Embryonic facial prominence (tissue), 1 donor: ENCODE measurements around the gene ARMC5.
"Not testable (repeated sequence)": the region's sequence is repeated elsewhere in the genome, so short reads cannot be mapped to it uniquely, and the experiment has no call there.

Experiments used
- DNase-seq: peaks from one replicate; pipeline ENCODE4 v3.0.0-alpha.2; 2016; ENCODE audit errors: extremely low spot score

Gene ARMC5

DNA sequence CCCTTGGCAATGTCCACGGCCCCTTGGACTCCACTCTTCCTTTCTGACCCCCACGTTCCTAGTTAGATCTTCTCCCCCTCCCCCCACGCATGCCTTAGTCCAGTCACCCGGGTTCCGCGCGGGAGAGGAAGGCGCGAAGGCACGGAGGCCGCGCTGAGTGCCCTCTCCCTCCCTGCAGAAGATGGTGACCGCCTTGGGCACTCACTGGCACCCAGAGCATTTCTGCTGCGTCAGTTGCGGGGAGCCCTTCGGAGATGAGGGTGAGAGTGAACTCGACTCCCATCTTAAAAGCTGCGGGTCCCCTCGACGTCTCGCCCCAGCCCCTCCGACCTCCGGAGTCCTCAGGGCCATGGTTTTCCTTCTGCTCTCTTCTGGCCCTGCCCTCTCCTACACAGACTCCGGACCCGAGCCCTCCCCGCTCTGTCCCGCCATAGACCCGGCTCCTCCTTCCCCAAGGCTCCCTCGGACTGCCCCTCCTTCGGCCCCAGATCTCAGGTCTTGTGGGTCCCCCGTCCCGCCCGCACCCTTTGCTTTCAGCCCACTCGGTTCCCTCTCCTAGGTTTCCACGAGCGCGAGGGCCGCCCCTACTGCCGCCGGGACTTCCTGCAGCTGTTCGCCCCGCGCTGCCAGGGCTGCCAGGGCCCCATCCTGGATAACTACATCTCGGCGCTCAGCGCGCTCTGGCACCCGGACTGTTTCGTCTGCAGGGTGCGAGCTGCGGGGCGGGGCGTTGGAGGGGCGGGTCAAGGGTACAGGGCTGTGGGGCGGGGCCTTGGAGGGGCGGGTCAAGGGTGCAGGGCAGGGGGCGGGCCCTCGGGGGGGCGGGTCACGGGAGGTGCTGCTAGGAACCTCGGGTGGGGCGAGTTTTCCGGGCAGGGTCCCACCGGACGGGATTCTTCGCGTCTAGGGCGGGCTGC, 17.3 kb downstream of the ARMC5 start:
- no peak for DNase-seq

DNA sequence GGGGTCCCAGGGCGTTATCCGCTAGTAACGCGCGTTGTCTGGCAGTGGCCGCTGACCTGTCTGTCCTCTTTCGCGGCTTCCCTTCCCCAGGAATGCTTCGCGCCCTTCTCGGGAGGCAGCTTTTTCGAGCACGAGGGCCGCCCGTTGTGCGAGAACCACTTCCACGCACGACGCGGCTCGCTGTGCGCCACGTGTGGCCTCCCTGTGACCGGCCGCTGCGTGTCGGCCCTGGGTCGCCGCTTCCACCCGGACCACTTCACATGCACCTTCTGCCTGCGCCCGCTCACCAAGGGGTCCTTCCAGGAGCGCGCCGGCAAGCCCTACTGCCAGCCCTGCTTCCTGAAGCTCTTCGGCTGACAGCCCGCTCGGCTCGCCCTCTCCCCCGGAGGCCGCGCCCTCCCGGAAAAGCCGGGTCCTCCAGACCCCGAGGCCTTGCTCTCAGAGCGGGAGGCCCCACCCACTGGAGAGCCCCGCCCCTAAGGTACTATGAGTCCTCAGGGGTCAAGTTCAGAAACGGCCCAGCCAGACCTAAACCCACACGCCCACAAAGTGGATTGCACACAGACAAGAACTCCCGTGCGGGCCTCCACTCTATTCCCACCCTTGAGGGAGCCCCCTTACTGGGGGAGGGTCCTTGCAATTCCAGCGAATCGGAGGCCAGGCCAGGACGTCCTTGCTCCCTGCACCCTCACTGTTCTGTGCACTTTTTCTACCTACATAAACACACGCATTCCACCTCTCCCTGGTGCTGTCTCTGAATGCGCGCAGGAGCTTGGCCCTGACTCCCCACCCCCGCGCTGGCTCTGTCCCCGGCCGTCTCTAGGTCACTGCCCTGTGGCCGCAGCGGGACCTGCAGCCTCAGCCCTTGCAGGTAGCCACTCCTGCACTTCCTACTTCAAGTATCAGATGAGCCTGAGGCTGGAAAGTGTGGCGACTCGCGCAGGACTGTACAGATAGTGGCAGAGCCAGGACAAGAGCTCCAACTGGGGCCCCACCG, 18.2 kb downstream of the ARMC5 start:
- no peak for DNase-seq

DNA sequence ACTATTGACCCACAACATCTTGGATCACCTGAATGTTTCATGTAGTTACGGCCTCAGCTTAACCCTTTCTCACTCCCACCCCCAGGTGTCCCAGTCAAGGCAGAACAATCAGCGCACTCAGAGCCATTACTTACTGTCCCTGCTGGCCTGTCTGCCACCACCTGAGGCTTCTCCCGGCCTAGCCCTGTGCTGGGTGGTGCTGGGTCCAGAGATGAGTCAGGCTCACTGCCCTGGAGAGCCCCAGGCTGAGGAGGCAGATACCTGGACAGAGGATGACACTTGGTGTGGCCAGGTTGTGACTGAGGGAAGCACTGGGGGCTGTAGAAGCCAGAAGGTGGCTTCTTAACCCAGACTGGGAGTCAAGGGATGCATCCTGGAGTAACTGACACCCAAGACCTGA, 19.7 kb downstream of the ARMC5 start:
- no peak for DNase-seq

DNA sequence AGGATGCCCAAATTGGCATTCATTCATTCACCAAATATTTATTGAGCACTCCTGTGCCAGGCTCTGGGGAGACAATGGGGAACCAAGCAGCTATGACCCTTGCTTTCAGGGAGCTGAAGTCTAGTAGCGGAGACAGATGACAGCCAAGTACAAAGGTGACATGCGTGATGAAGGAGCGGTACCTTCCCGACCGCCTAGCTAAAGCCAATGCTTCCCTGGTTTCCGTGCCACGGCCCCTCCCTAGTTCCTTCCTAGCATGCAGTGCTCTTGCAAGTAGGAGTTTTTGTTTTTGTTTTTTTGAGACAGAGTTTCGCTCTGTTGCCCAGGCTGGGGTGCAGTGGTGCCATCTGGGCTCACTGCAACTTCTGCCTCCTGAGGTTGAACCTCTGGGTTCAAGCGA, 20.4 kb downstream of the ARMC5 start:
- DNase-seq = no peak

DNA sequence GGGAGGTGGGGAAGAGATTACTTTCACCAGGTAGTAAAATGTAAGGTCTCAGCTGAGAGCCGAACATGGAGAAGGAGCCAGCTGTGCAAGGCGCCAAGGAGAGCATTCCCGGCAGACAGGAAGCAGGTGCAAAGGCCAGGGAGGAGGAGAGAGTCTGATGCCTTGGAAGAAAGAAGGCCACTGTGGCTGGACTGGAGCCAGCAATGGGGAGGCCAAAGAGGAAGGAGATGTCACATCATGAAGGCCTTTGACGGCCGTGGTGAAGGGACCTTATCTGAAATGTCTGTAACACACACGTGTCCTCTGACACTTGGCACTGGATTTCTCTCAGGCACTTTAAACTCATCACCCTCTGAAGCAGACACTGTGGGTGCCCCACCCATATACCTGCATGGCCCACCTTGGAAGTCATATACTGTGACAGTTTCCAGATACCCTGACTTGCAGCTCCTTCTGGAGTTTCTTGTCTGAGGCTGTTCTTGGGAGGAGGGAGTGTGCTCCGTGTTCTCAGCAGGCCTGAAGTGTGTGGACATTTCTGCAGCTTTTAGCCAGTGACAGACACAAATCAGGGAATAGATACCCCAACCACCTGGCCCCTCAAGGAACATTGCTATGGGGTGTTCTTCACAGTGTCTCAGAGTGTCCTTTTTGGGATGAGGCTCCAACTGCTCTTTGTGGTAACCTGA, 21.7 kb downstream of the ARMC5 start:
- no peak for DNase-seq

DNA sequence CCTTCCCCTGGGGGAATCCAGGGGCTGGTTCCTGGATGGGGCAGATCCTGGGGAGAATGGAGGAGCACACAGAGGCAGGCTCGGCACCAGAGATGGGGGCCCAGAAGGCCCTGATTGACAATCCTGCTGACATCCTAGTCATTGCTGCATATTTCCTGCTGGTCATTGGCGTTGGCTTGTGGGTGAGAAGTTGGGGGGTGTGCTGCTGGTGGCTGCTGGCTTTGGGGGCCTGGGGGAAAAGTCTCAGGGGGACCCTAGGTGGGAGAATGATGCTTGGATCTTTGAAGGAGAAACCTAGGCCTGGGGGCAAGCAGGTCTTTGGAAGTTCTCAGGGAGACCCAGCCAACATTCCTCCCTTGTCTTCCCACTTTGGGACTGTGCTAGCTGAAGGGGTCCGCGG, 23.8 kb downstream of the ARMC5 start, which contains the start of gene SLC5A2:
TSS of gene SLC5A2 (plus strand) at position 43 of the 400 bp plus-strand sequence. CDS start at position 57, 14 bp downstream.
- DNase-seq = no peak

DNA sequence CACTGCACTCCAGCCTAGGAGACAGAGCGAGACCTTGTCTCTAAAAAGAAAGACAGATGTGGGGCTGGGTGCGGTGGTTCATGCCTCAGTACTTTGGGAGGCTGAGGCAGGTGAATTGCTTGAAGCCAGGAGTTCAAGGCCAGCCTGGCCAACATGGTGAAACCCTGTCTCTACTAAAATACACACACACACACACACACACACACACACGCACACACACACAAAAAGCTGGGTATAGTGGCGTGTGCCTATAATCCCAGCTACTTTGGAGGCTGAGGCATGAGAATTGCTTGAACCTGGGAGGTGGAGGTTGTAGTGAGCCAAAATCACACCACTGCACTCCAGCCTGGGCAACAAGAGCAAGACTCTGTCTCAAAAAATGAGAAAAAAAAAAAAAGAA, 24.7 kb downstream of the ARMC5 start:
- DNase-seq = not testable (repeated sequence)

DNA sequence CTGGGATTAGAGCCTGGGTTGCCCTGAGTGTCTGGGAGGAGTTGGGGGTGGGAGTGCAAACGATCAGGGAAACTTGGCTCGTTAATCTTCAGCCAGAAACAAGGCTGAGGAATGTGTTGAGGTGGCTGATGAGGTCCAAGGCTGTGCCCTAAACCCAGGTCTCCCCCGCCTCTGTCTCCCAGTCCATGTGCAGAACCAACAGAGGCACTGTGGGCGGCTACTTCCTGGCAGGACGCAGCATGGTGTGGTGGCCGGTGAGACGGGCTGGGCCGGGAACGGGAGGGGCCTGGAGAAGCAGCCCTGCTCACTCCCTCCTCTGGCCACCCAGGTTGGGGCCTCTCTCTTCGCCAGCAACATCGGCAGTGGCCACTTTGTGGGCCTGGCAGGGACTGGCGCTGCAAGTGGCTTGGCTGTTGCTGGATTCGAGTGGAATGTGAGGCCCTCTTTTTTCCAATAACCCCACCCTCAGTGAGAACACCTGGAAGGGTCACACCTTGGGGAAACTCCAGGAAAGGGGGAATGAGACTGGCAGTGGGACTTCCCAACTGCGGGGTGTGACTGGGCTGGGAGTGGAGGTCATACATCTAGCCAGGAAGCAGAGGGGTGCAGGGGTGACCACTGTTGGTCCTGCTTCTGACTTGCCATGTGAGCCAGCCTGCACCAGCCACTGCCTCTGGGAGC, 25.3 kb downstream of the ARMC5 start:
- DNase-seq = no peak

DNA sequence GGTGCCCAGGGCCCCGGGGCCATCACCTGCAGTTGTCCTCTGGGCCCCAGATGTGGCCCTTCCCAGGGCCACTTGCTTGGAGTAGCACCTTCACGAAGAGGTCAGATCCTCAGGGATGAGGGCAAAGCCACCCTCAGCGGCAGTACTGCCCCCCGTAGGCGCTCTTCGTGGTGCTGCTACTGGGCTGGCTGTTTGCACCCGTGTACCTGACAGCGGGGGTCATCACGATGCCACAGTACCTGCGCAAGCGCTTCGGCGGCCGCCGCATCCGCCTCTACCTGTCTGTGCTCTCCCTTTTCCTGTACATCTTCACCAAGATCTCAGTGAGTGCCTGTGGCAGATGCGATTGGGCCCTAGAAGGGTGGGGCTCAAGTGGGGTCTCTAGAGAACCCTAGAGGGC, 26.3 kb downstream of the ARMC5 start:
- no peak for DNase-seq

DNA sequence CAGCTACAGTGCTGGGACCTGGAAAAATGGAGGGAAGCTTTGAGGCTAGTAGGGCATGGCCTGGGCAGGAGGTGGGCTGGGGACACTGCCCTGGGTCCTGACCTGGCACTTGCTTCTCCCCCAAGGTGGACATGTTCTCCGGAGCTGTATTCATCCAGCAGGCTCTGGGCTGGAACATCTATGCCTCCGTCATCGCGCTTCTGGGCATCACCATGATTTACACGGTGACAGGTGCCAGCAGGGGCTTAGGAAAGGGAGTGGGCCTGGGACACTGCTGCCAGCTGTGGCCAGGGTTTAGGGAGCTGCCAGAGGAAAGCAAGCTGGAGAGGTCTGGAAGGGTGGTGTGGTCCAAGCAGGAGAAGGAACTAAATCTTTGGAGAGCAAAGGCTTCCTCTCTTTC, 26.7 kb downstream of the ARMC5 start:
- no peak for DNase-seq

DNA sequence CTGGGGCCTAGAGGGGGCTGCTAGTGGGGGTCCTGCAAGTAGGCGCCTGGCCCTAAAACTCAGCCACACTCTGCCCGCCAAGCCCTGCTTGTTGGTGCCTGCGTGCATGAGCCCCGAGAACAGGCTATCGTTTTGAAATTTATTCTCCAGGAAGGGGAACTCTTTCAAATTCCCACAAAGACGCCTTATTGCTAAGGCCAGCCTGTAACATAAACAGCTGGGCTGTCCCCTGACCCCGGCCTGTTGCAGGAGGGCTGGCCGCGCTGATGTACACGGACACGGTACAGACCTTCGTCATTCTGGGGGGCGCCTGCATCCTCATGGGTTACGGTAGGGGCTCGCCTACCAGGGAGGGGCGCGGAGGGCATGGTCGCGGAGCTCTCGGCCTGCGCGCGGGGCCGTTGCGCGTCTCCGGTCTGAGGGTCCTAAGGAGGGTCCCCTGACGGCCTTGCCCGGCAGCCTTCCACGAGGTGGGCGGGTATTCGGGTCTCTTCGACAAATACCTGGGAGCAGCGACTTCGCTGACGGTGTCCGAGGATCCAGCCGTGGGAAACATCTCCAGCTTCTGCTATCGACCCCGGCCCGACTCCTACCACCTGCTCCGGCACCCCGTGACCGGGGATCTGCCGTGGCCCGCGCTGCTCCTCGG, 27.9 kb downstream of the ARMC5 start:
- no peak for DNase-seq

DNA sequence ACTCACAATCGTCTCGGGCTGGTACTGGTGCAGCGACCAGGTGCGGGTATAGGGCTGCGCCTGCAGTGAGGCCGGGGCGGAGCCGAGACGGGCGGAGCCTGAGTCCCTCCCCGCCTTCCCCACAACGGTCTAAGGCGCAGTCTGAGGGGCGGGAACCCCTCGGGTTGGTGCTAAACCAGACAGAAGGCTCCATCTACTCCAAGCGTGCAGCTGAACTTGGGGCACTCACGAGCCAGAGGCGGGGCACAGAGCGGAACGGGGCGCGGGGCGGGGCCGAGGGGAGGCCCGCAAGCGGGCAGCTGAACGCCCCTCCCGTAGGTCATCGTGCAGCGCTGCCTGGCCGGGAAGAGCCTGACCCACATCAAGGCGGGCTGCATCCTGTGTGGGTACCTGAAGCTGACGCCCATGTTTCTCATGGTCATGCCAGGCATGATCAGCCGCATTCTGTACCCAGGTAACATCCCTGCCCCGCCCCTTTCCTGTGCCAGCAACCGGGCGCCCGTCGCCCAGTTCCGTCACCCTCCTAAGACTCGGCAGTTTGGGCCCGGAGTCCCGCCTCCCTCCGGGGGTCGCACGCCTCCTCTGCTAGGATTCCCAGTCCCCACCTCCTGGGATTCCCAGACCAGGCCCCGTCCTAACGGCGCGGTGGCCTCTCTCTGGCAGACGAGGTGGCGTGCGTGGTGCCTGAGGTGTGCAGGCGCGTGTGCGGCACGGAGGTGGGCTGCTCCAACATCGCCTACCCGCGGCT, 28.6 kb downstream of the ARMC5 start:
- DNase-seq = no peak

DNA sequence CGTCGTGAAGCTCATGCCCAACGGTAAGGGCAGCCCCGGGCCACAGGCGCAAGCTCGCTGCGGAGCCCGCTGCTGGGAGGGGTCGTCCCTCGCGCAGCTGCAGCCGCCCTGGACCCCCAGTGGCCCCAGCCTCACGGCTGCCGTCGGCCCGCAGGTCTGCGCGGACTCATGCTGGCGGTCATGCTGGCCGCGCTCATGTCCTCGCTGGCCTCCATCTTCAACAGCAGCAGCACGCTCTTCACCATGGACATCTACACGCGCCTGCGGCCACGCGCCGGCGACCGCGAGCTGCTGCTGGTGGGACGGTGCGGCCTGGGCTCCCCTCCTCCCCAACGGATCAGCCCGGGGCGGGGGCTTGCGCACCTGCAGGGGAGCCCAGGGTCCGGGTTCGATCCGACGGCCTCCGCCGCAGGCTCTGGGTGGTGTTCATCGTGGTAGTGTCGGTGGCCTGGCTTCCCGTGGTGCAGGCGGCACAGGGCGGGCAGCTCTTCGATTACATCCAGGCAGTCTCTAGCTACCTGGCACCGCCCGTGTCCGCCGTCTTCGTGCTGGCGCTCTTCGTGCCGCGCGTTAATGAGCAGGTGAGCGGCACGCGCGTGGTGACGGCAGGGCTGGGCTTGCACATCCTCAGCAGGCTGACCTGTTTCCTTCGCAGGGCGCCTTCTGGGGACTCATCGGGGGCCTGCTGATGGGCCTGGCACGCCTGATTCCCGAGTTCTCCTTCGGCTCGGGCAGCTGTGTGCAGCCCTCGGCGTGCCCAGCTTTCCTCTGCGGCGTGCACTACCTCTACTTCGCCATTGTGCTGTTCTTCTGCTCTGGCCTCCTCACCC, 29.4 kb downstream of the ARMC5 start:
- DNase-seq = no peak

DNA sequence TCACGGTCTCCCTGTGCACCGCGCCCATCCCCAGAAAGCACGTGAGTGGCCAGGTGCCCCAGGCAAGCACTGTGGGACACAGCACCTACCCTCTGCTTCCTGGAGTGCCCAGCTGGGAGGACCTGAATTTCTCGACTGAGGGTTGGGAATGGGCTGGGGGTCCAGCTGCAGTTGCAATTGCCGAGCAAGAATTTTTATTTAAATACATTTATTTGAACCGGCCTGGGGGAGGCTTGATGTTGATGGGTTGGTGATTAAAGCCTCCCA, 29.9 kb downstream of the ARMC5 start:
- no peak for DNase-seq

DNA sequence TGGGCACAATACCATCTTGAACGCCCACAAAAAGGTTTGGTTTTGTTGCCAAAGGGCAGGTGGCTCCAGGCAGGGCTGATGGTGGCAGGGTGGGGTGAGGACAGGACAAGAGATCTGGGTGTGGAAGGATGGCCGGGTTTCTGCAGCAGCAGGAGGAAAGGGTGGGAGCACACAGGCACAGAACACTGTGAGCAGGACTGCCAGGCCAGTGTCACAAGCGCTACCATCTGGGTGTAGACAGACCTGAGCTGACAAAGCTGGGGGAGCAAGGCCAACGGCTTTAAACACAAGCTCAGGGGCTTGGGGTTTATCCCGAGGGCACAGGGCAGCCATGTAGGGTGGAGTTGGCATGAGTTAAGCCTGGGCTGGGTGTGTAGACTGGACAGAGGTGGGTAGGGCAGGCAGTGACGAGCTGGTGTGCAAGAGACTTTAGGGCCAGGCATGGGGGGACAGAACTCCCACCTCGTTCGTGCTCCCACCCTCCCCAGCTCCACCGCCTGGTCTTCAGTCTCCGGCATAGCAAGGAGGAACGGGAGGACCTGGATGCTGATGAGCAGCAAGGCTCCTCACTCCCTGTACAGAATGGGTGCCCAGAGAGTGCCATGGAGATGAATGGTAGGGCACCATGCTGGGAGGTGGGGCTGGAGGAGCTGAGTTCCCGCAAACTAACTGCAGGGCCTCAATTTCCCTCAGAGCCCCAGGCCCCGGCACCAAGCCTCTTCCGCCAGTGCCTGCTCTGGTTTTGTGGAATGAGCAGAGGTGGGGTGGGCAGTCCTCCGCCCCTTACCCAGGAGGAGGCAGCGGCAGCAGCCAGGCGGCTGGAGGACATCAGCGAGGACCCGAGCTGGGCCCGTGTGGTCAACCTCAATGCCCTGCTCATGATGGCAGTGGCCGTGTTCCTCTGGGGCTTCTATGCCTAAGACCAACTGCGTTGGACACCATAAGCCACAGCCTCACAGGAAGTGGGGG, 30.6 kb downstream of the ARMC5 start:
- no peak for DNase-seq

DNA sequence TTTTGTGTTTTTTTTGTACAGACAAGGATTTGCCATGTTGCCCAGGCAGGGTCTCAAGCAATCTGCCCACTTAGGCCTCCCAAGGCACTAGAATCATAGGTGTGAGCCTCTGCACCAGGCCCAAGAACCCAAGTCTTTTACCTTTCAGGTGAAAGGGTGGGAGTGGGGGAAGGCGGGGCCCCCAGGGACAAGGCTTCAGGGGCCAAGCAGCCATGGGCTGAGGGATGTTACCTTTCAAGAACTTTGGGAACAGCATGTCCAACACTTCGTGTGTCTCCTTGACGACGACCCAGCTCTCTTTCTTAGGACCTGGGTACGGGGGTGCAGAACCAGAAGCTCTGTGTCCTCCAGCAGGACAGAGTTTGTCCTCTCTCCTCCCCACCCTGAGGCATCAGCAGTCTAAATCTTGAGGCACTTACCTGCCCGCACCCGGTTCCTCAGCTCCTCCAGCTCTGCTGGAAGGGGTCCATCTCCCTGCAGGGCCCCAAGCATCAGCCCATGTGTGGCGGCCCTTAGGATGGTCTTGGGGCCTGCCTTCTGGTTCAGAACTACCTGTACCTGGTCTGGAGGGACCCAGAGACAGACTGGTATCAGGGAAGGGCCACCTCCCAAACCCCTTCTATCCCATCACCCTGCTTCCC, 32.6 kb downstream of the ARMC5 start:
- DNase-seq = no peak

DNA sequence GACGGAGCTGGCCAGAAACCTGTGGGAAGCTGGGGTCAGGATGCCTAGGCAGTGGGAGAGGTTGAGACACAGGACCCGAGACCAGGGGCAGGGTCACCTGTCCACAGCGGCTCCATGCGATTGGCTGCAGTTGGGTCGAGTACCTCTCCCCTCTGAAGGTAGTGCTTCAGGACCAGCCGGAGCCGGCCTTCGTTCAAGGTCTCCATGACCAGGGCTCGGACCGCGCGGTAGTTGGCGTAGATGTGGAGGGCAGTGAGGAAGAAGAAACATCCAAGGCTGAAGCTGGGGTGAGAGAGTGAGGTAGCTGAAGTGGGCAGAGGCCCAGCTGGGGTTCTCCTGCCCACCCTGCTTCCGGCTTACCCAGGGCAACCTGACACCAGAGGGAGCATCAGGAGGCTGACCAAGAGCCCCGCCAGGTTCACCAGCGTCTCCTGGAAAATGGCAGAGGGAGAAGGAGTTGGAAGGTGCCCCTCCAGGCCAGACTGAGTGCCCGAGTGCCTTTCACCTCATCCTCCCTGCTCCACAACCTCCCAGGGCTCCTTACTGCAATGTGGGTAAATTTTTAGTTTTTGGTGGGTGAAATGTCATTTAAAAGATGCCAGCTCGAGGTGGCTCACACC, 34.3 kb downstream of the ARMC5 start:
- DNase-seq = no peak
